Esophagus (tissue), 2 donors: ENCODE results near the gene UXS1. TPM values are rescaled to one million over a fixed set of nuclear protein-coding genes. Genes with fewer than 3 reads are reported as not detected.
"Not testable (repeated sequence)": the region's sequence is repeated elsewhere in the genome, so short reads cannot be mapped to it uniquely, and the experiment has no call there.

Experiments
- H3K27ac ChIP-seq, 2 donors: one replicate each; pipeline ENCODE4 v1.5.1; 2013; ENCODE audit warnings: low read depth in 2 of 2, mild to moderate bottlenecking in 2 of 2, inconsistent platforms in 1 of 2, low read length in 1 of 2, moderate library complexity in 1 of 2
- H3K27me3 ChIP-seq, 2 donors: one replicate each; pipeline ENCODE4 v1.6.1; 2013; ENCODE audit warnings: low read length in 2 of 2, control low read depth in 1 of 2, mild to moderate bottlenecking in 1 of 2; ENCODE audit not compliant: insufficient read depth in 2 of 2, control insufficient read depth in 1 of 2
- H3K36me3 ChIP-seq, 2 donors: one replicate each; pipeline ENCODE4 v1.6.1; 2013; ENCODE audit warnings: low read length in 1 of 2; ENCODE audit not compliant: control insufficient read depth in 2 of 2, insufficient read depth in 2 of 2
- H3K4me1 ChIP-seq, 2 donors: one replicate each; pipeline ENCODE4 v1.6.1; 2013; ENCODE audit warnings: low read length in 1 of 2; ENCODE audit not compliant: control insufficient read depth in 2 of 2, insufficient read depth in 2 of 2
- H3K4me3 ChIP-seq, 2 donors: one replicate each; pipeline ENCODE4 v1.5.1; 2013; ENCODE audit warnings: low read length in 2 of 2, mild to moderate bottlenecking in 2 of 2, low read depth in 1 of 2, moderate library complexity in 1 of 2
- H3K9me3 ChIP-seq, 2 donors: one replicate each; pipeline ENCODE4 v1.6.1; 2013; ENCODE audit warnings: mild to moderate bottlenecking in 2 of 2, low read depth in 1 of 2, low read length in 1 of 2, moderate library complexity in 1 of 2; ENCODE audit not compliant: control insufficient read depth in 2 of 2, insufficient read depth in 1 of 2
- WGBS, 2 donors: extraction: QIAGEN DNeasy Blood & Tissue Kit; methylation state at CpG; one replicate each; pipeline ENCODE4 v1.1.7; 2013; 5-methylcytosine and 5-hydroxymethylcytosine counted together
- polyA plus RNA-seq, 2 donors: library from polyadenylated mRNA; stranded (reverse); fragments of 200-250 nt; gene quantifications; one replicate each; pipeline ENCODE4 v1.2.3, GENCODE V29; 2013
- donor health status: healthy with polysubstance abuse.
- donor health status: Bipolar disorder and iron deficiency.

Gene UXS1
- polyA plus RNA-seq: 10 to 100 TPM; 12.0 to 16.5 TPM

DNA sequence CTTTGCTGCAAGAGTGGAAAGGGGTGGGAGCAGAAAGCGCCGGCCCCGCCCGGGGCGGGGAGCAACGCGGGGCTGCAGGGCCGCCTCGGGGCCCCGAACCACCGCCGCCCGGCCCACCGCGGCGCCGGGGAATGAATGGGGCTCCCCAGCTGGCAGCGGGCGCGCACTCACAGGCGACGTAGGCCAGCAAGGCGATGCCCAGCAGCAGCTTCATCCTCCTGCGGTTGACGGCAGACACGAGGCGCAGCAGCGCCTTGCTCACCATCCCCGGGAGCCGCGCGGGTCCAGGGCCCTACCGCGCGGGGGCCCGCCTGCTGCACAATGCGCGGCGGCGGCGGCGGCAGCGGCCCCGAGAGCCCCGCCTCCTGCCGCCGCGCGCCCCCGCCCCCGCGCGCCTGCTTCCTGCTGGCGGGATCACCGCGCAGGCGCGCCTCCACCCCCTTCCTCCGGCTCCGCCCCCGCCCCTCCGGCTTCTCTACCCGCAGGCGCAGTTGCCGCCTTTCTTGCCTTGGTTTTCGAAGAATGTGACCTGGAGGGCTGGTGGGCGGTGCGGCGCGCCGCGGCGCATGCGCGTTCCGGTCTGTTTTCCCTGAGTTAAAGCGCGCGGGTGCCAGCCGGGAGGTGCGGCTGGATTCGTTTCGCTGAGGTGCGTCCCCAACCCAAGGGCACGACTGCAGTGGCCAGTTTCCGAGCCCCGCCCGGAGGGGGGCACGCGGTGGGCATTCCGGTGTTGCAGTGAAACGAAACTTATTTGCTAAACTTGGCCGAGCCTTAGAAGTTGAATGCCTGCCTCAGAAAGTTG is at the start of gene UXS1:
Gene UXS1 (minus strand): TSS at position 325 of the 802 bp plus-strand sequence. CDS start 60 bp downstream, at position 265.
- no peaks in the 10 kb centered on the region for H3K9me3 ChIP-seq
- H3K4me1 ChIP-seq: peaks cover 0 to 7% of the 10 kb centered on the region in 2 donors
- H3K4me3 ChIP-seq: peak within 1 kb of the TSS; percentile 79 to 85
- 0 to 1% methylated on average over 82 to 93 of the region's 93 CpGs for WGBS, 2 donors
- H3K27me3 ChIP-seq: no peaks in the 10 kb centered on the region
- peak within 1 kb of the TSS; percentile 90 to 91 for H3K27ac ChIP-seq
- no peaks in the 10 kb centered on the region for H3K36me3 ChIP-seq

DNA sequence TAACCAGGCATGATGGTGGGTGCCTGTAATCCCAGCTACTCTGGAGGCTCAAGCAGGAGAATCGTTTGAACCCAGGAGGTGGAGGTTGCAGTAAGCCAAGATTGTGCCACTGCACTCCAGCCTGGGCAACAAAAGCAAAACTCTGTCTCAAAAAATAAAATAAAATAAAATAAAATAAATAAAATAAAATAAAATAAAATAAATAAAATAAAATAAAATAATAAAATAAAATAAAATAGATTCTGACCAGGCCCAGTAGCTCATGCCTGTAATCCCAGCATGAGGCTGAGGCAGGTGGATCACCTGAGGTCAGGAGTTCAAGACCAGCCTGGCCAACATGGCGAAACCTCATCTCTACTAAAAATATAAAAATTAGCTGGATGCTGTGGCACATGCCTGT is 45.4 kb upstream of the UXS1 start:
- 91 to 96% methylated on average over 2 of the region's 2 CpGs for WGBS, 2 donors
- not testable (repeated sequence) for H3K4me1 ChIP-seq, H3K4me3 ChIP-seq, H3K36me3 ChIP-seq, H3K27me3 ChIP-seq, H3K9me3 ChIP-seq, H3K27ac ChIP-seq

DNA sequence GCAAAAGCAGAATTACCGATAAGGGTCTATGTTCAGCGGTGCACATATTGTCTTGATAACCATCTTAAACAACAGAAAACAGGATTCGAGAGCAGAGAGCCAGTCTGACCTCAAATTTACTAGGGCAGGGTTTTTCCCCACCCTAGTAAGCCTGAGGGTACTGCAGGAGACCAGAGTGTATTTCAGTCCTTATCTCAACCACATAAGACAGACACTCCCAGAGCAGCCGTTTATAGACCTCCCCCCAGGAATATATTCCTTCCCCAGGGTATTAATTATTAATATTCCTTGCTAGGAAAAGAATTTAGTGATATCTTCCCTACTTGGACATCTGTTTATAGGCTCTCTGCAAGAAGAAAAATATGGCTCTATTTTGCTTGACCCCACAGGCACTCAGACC is 41.3 kb upstream of the UXS1 start:
- not testable (repeated sequence) for H3K27ac ChIP-seq, H3K9me3 ChIP-seq, H3K27me3 ChIP-seq, H3K36me3 ChIP-seq, H3K4me1 ChIP-seq, H3K4me3 ChIP-seq
- 90 to 94% methylated on average over 4 of the region's 4 CpGs for WGBS, 2 donors

DNA sequence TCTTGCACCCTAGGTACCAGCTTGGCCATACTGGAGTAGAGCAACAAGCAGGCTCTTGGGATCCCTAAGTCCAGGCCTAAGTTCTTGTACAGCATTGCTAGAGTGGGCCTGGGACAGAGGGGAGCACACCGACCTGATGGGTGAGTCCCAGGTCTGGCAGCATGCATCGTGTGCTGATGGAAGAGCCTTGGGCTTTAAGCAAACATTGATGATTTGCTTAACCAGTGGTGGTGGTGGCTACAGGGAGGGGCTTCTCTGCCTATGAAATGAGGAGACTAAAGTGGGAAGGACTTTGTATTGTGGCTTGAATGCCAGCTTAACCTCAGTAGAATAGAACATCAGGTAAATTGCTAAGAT is 39.2 kb upstream of the UXS1 start:
- Histone ChIP-seq H3K9me3 (no peaks in the 10 kb centered on the region), H3K27me3 (no peaks in the 10 kb centered on the region), H3K4me1 (no peaks in the 10 kb centered on the region), H3K4me3 (no peak overlapping the region), H3K27ac (no peak overlapping the region), H3K36me3 (no peaks in the 10 kb centered on the region)
- WGBS, 2 donors: 71 to 80% methylated on average over 2 of the region's 2 CpGs

DNA sequence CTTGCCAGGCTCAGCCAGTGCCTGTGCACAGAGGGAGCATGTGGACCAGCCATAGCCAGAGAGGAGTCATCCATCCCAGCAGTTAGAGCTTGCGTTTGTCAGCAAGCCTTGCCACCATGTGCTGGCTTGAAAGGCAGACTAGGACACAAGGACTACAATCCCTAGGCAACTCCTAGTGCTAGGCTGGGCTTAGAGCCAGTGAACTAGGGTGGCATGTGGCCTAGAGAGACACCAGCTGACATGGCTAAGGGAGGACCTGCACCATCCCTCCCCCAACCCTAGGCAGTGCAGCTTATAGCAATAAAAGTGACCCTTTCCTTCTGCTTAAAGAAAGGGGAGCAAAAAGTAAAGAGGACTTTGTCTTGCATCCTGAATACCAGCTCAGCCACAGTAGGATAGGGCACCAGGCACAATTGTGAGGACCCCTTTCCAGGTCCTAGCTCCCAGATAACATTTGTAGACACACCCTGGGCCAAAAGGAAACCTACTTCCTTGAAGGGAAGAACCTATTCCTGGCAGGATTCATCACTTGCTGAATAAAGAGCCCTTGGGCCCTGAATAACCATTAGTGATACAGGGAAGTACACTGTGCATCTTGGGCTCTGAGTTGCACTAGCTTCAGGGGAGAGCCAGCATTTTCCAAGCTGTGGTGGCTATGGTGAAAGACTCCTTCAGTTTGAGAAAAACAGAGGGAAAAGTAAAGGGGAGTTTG is 38.7 kb upstream of the UXS1 start:
- no peaks in the 10 kb centered on the region for H3K27me3 ChIP-seq
- no peaks in the 10 kb centered on the region for H3K4me1 ChIP-seq
- 89 to 94% methylated on average over 1 of the region's 1 CpG for WGBS, 2 donors
- no peak overlapping the region for H3K4me3 ChIP-seq
- H3K9me3 ChIP-seq: no peaks in the 10 kb centered on the region
- H3K36me3 ChIP-seq: no peaks in the 10 kb centered on the region
- no peak overlapping the region for H3K27ac ChIP-seq

DNA sequence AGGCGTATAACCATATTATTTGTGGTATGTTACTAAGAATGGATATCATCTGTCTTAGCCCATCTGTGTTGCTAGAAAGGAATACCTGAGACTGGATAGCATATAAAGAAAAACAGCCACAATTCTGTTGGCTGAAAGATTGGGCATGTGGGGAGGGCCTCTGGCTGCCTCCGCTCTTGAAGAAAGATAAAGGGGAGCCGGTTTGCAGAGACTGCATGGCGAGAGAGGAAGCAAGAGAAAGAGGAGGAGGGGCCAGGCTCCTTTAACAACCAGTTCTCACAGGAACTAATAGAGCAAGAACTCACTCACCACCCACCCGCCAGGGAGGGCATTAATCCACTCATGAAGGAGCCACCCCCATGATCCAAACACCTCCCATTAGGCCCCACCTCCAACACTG is 29.2 kb upstream of the UXS1 start:
- WGBS, 2 donors: 79 to 80% methylated on average over 5 of the region's 5 CpGs

DNA sequence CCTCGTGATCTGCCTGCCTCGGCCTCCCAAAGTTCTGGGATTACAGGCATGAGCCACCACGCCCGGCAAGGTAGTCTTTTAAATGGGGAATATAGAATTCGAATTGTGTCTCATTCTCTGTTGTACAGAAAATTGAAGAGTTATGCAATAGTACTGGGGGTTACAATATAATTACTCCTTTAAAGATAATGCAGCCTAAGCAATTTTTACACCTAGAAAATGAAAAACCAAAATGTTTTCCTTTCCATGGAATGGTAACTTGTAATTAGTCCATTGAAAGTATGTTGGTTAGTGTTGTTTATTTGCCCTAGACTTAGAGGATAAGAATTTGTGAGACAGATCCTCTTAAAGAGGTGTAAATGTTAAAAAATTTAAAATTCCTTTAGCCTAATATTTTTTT is 28.0 kb upstream of the UXS1 start:
- H3K4me3 ChIP-seq, H3K27me3 ChIP-seq, H3K27ac ChIP-seq, H3K4me1 ChIP-seq, H3K36me3 ChIP-seq, H3K9me3 ChIP-seq: not testable (repeated sequence)
- 90 to 95% methylated on average over 5 of the region's 5 CpGs for whole genome bisulfite sequencing, 2 donors

More for the DNA sequence above, 29.2 kb upstream of the UXS1 start:
- H3K36me3 ChIP-seq: no peaks in the 10 kb centered on the region
- no peaks in the 10 kb centered on the region for H3K4me1 ChIP-seq
- no peaks in the 10 kb centered on the region for H3K9me3 ChIP-seq
- H3K27ac ChIP-seq: no peak overlapping the region
- H3K4me3 ChIP-seq: no peak overlapping the region
- H3K27me3 ChIP-seq: no peaks in the 10 kb centered on the region

DNA sequence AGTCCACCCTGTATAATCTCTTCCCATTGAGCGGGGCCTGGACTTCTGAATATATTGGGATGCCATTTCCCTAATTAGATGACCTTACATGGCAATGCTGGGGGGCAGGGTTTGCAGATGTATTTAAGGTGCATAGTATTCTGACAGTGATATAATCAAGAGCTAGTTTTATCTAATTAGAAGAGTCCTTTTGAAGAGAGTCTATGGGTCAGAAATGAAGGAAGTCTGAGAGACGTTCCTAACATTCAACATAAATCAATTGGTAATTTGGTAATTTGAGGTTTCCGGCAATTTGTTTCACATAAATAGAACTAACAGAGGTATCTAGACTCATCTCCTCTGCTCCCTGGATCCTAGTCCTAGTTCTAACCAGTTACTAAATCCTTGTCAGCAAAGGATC is 25.7 kb upstream of the UXS1 start:
- 89 to 90% methylated on average over 3 of the region's 3 CpGs for WGBS, 2 donors
- no peak overlapping the region for H3K27ac ChIP-seq
- no peaks in the 10 kb centered on the region for H3K4me1 ChIP-seq
- H3K9me3 ChIP-seq: no peaks in the 10 kb centered on the region
- no peaks in the 10 kb centered on the region for H3K27me3 ChIP-seq
- no peak overlapping the region for H3K4me3 ChIP-seq
- H3K36me3 ChIP-seq: no peaks in the 10 kb centered on the region

DNA sequence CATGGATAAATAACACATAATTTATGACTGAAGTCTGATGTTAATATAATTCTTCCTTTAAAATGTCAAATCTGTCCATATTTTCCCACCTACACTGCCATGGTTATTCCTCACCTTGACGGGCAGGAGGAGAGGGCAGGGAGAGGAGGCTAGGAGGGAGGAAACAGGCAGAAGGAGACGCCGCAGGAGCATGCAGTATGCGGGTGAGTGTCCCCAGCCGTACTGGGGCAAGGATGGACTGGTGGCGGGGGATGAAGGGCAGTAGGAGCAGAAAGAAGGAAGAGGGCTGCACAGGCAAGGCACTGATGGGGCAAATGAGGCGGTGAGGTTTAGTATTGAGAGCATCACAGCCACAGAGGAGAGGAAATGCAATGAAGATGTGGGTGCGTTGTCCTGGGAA is 25.1 kb upstream of the UXS1 start:
- H3K4me1 ChIP-seq, H3K27me3 ChIP-seq, H3K9me3 ChIP-seq, H3K27ac ChIP-seq, H3K36me3 ChIP-seq, H3K4me3 ChIP-seq: not testable (repeated sequence)
- WGBS, 2 donors: 90 to 92% methylated on average over 1 to 6 of the region's 8 CpGs

DNA sequence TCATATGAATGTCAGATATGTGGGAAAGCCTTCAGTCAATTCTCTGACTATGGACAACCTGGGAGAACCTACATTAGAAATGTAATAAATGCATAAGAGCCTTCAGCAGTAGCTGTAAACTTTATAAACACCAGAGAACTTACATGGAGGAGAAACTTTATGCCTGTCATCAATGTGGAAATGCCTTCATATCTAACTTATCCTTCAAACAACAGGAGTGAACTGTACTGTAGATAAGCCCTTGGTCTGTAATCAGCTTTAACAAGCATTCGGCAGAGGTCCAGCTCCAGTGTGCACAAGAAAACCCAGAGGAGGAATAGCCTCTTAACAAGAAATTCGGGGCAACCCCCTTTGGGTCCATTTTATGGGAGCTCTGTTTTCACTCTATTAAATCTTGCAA is 14.8 kb upstream of the UXS1 start:
- Histone ChIP-seq H3K9me3 (no peaks in the 10 kb centered on the region), H3K27ac (no peak overlapping the region), H3K4me1 (no peaks in the 10 kb centered on the region), H3K27me3 (no peaks in the 10 kb centered on the region), H3K4me3 (no peak overlapping the region), H3K36me3 (no peaks in the 10 kb centered on the region)
- 63 to 80% methylated on average over 2 of the region's 2 CpGs for WGBS, 2 donors
